Measurements from ENCODE around the gene TET3. TPM values are rescaled to one million over a fixed set of nuclear protein-coding genes. Genes with fewer than 3 reads are reported as not detected.

The TET3 gene
- total RNA-seq, 2 experiments from 2014 or later: 15.5 to 16.4 TPM

GRCh38 chr2:74031221-74031620 is 46.5 kb downstream of the TET3 start:
- intact Hi-C loops (cut with micrococcal nuclease): loop anchor here (5.0 kb wide), 1 partner anchor 44 kb away; no protein-coding TSS in a partner anchor

DNA sequence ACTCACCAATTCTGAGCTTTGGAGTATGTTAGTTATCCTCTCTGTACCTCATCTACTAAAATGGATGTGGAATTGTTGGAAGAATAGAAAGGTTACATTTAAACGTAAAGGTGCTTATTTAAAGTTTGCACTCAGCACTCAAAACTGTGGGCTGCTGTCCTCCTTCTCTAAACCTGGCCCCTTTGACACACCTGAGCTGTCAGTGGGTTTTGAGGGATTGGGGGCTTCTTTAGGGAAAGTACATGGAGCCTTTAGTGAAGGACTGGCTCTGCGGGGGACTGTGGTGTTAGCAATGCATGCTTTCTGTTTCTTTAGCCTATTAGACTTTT is 47.2 kb downstream of the TET3 start:
- DNase-seq (no peak), ATAC-seq (no peak)
- Mint-ChIP-seq H3K4me1 (ENCODE audit: low read depth) (peaks cover 77% of the 10 kb centered on the region), H3K27me3 (no peaks in the 10 kb centered on the region), H3K27ac (peak overlapping the region; percentile 96), H3K9me3 (peaks cover 8% of the 10 kb centered on the region), H3K36me3 (ENCODE audit: low read depth) (peaks cover 15% of the 10 kb centered on the region), H3K4me3 (peak overlapping the region; percentile 80)
- ChIA-PET CTCF (interaction anchor here (0.8 to 2.5 kb wide), 5 partner anchors 9 to 208 kb away, joined by 3 to 7 read pairs (median 3); no protein-coding TSS in a partner anchor), POLR2A (interaction anchor here (1.1 to 1.4 kb wide), 5 partner anchors 16 to 166 kb away, joined by 3 to 4 read pairs (median 3); partner anchors contain the start of gene MTHFD2)
- TF ChIP-seq, protein P1, sequence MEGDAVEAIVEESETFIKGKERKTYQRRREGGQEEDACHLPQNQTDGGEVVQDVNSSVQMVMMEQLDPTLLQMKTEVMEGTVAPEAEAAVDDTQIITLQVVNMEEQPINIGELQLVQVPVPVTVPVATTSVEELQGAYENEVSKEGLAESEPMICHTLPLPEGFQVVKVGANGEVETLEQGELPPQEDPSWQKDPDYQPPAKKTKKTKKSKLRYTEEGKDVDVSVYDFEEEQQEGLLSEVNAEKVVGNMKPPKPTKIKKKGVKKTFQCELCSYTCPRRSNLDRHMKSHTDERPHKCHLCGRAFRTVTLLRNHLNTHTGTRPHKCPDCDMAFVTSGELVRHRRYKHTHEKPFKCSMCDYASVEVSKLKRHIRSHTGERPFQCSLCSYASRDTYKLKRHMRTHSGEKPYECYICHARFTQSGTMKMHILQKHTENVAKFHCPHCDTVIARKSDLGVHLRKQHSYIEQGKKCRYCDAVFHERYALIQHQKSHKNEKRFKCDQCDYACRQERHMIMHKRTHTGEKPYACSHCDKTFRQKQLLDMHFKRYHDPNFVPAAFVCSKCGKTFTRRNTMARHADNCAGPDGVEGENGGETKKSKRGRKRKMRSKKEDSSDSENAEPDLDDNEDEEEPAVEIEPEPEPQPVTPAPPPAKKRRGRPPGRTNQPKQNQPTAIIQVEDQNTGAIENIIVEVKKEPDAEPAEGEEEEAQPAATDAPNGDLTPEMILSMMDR (IDR thresholded peaks at IDR 0.05): no peak
- intact Hi-C loops (cut with micrococcal nuclease): loop anchor here (5.0 kb wide), 1 partner anchor 45 kb away; no protein-coding TSS in a partner anchor

More at GRCh38 chr2:74031221-74031620, 46.5 kb downstream of the TET3 start:
- TF ChIP-seq, protein P1 (IDR thresholded peaks at IDR 0.05): no peak
- peak overlapping the region; percentile 96 for H3K27ac Mint-ChIP-seq
- ChIA-PET POLR2A (interaction anchor here (1.1 to 1.2 kb wide), 2 partner anchors 20 to 27 kb away, joined by 3 read pairs; no protein-coding TSS in a partner anchor), CTCF (interaction anchor here (0.8 to 2.5 kb wide), 3 partner anchors 12 to 123 kb away, joined by 3 to 7 read pairs (median 3); no protein-coding TSS in a partner anchor)
- ATAC-seq: no peak
- peak overlapping the region; percentile 80 for H3K4me3 Mint-ChIP-seq
- DNase-seq: no peak
- H3K36me3 Mint-ChIP-seq (ENCODE audit: low read depth): peaks cover 20% of the 10 kb centered on the region
- peaks cover 9% of the 10 kb centered on the region for H3K9me3 Mint-ChIP-seq
- no peaks in the 10 kb centered on the region for H3K27me3 Mint-ChIP-seq
- H3K4me1 Mint-ChIP-seq (ENCODE audit: low read depth): peaks cover 76% of the 10 kb centered on the region

DNA sequence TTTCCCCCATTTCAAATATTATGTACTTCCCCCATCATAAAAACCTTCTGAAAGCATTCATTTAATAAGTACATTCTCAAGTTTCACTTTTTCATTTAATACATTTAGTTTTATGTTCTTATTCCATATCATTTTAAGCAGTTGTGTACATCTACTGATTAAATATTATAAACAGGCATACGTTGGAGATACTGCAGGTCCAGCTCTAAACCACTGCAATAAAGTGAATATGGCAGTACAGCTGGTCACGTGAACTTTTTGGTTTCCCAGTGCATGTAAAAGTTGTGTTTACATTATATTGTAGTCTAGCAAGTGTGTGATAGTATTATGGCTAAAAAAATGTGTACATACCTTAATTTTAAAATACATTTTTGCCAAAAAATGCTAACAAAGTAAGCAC is 48.7 kb downstream of the TET3 start:
- H3K4me3 Mint-ChIP-seq: peak overlapping the region; percentile 80

More for the DNA sequence above, 48.7 kb downstream of the TET3 start:
- peaks cover 4% of the 10 kb centered on the region for H3K36me3 Mint-ChIP-seq (ENCODE audit: low read depth)
- H3K27ac Mint-ChIP-seq: peak overlapping the region; percentile 96
- DNase-seq: no peak
- POLR2A ChIA-PET: no interaction called here
- no peak for ATAC-seq
- TF ChIP-seq, protein P1 (IDR thresholded peaks at IDR 0.05): no peak
- peaks cover 1% of the 10 kb centered on the region for H3K9me3 Mint-ChIP-seq
- peaks cover 83% of the 10 kb centered on the region for H3K4me1 Mint-ChIP-seq (ENCODE audit: low read depth)
- intact Hi-C loops (cut with micrococcal nuclease): loop anchor here (5.0 kb wide), 1 partner anchor 46 kb away; no protein-coding TSS in a partner anchor
- no peaks in the 10 kb centered on the region for H3K27me3 Mint-ChIP-seq
- CTCF ChIA-PET: interaction anchor here (1.9 to 2.5 kb wide), 3 partner anchors 8 to 209 kb away, joined by 4 to 7 read pairs (median 6); no protein-coding TSS in a partner anchor

Other genes with a start within 250 kb of the TET3 start
- gene TPRKB, start 247.6 kb upstream of the TET3 start, total RNA-seq: 10 to 100 TPM; 27.0 to 29.0 TPM
- gene DUSP11, start 204.8 kb upstream of the TET3 start, total RNA-seq: 10 to 100 TPM; 24.8 to 25.4 TPM
- gene C2orf78, start 200.7 kb upstream of the TET3 start, total RNA-seq: not detected
- gene STAMBP, start 155.9 kb upstream of the TET3 start, total RNA-seq: 10 to 100 TPM; 76.9 to 87.1 TPM
- under 1 TPM; 0.11 to 0.27 TPM for gene ACTG2, start 91.9 kb upstream of the TET3 start, total RNA-seq
- gene DGUOK, start 58.0 kb upstream of the TET3 start, total RNA-seq: 100 to 1,000 TPM in 1 of 2 experiments, 10 to 100 TPM in 1; 96.4 to 103 TPM
- 100 to 1,000 TPM; 131 to 135 TPM for gene BOLA3, start 163.0 kb downstream of the TET3 start, total RNA-seq
- gene MOB1A, start 194.0 kb downstream of the TET3 start, total RNA-seq: 100 to 1,000 TPM; 150 to 156 TPM
- 100 to 1,000 TPM; 348 to 361 TPM for gene MTHFD2, start 213.7 kb downstream of the TET3 start, total RNA-seq

Data from activated CD8-positive, alpha-beta T cell treated with anti-CD3 and anti-CD28 coated beads for 36 hours (primary cell).